Measurements from ENCODE around the gene UBAP2L.
"Not testable (repeated sequence)": the region's sequence is repeated elsewhere in the genome, so short reads cannot be mapped to it uniquely, and the experiment has no call there.

The UBAP2L gene

GRCh38 chr1:154301582-154301981 is 80.8 kb downstream of the UBAP2L start:
- DNase-seq (ENCODE audit: extremely low read depth, low read depth), result no peak
- no peak for TF ChIP-seq CTCF (IDR thresholded peaks at IDR 0.05; ENCODE audit: low read depth, low read length)

GRCh38 chr1:154304664-154305337 is 84.0 kb downstream of the UBAP2L start:
- DNase-seq (ENCODE audit: extremely low read depth, low read depth), result no peak
- TF ChIP-seq CTCF (IDR thresholded peaks at IDR 0.05; ENCODE audit: low read depth, low read length), result no peak

GRCh38 chr1:154306151-154306550 is 85.4 kb downstream of the UBAP2L start:
- no peak for DNase-seq (ENCODE audit: extremely low read depth, low read depth)
- TF ChIP-seq CTCF (IDR thresholded peaks at IDR 0.05; ENCODE audit: low read depth, low read length), result no peak

GRCh38 chr1:154307670-154308270 is 87.0 kb downstream of the UBAP2L start:
- DNase-seq (ENCODE audit: extremely low read depth, low read depth), result not testable (repeated sequence)

- DNase-seq (ENCODE audit: extremely low read depth, low read depth), result not testable (repeated sequence)
These were observed 88.4 kb downstream of the UBAP2L start for GRCh38 chr1:154309136-154309535.

- not testable (repeated sequence) for DNase-seq (ENCODE audit: extremely low read depth, low read depth)
These were observed 91.7 kb downstream of the UBAP2L start for GRCh38 chr1:154312229-154313065.

- TF ChIP-seq CTCF (IDR thresholded peaks at IDR 0.05; ENCODE audit: low read depth, low read length), result no peak
These were observed 92.3 kb downstream of the UBAP2L start for GRCh38 chr1:154313066-154313356.

GRCh38 chr1:154314226-154314625 is 93.5 kb downstream of the UBAP2L start:
- DNase-seq (ENCODE audit: extremely low read depth, low read depth), result not testable (repeated sequence)

More at GRCh38 chr1:154313066-154313356, 92.3 kb downstream of the UBAP2L start:
- DNase-seq (ENCODE audit: extremely low read depth, low read depth), result no peak

GRCh38 chr1:154316704-154317103 is 95.9 kb downstream of the UBAP2L start:
- no peak for DNase-seq (ENCODE audit: extremely low read depth, low read depth)
- no peak for TF ChIP-seq CTCF (IDR thresholded peaks at IDR 0.05; ENCODE audit: low read depth, low read length)

Data from AG09319 (cell line).